Esophagus muscularis mucosa (tissue), 4 donors: ENCODE data around the gene KIF26B. TPM values are rescaled to one million over a fixed set of nuclear protein-coding genes. Genes with fewer than 3 reads are reported as not detected.

Experiments used
- DNase-seq: peaks from one replicate; pipeline ENCODE4 v3.0.0-alpha.2; 2017; ENCODE audit errors: extremely low spot score
- H3K27ac ChIP-seq, 4 donors: fragments of 200-600 bp; sonication (generic); replicated peaks in 1 of 4; 1 replicate in 3 of 4; 2 replicates in 1 of 4; pipeline ENCODE4 v1.5.1; 2016 to 2019; ENCODE audit warnings: mild to moderate bottlenecking in 1 of 4
- H3K27me3 ChIP-seq, 4 donors: fragments of 200-600 bp; sonication (generic); one replicate each; pipeline versions ENCODE4 v1.5.1 to v1.6.0; 2016 to 2019
- H3K36me3 ChIP-seq, 4 donors: fragments of 200-600 bp; sonication (generic); one replicate each; pipeline ENCODE4 v1.5.1; 2016 to 2019
- H3K4me1 ChIP-seq, 4 donors: fragments of 200-600 bp; sonication (generic); one replicate each; pipeline ENCODE4 v1.5.1; 2016 to 2019
- H3K4me3 ChIP-seq, 4 donors: fragments of 200-600 bp; sonication (generic); 1 replicate in 2 of 4; 2 replicates in 2 of 4; pipeline ENCODE4 v1.5.1; 2016 to 2019; ENCODE audit warnings: mild to moderate bottlenecking in 4 of 4, moderate library complexity in 1 of 4
- H3K9me3 ChIP-seq, 4 donors: fragments of 200-600 bp; sonication (generic); 1 replicate in 3 of 4; 2 replicates in 1 of 4; pipeline ENCODE4 v1.5.1; 2016 to 2019
- EP300 ChIP-seq: sonication (generic); formaldehyde crosslinking; IDR thresholded peaks from one replicate; pipeline ENCODE4 v1.6.1; 2017; ENCODE audit warnings: antibody characterized with exemption
- POLR2A ChIP-seq: fragments of 450-650 bp; IDR thresholded peaks from one replicate; pipeline ENCODE4 v1.6.1; 2017; ENCODE audit warnings: antibody characterized with exemption, moderate library complexity, mild to moderate bottlenecking, low read depth
- POLR2AphosphoS5 ChIP-seq, 2 donors: sonication (generic); formaldehyde crosslinking; IDR thresholded peaks; one replicate each; pipeline ENCODE4 v1.6.1; 2017; ENCODE audit warnings: antibody characterized with exemption in 2 of 2
- WGBS: methylation state at CpG from one replicate; pipeline ENCODE4 v1.1.5; 2018; 5-methylcytosine and 5-hydroxymethylcytosine counted together
- intact Hi-C: fragments of 100-400 bp; cut with DNase I; formaldehyde crosslinking; loops from one replicate; pipeline ENCODE4 v1.15.1; 2023
- total RNA-seq, 4 donors: library from RNA; depleted of rRNA; stranded (reverse); fragments of >200 nt; gene quantifications; one replicate each; pipeline versions ENCODE4 v1.1.0 to v1.2.1, GENCODE V29; 2016
- TF ChIP-seq, protein P1 (sequence below), 3 experiments: fragments of 200-600 bp in 2 of 3; fragments of 450-650 bp in 1 of 3; sonication (generic) in 2 of 3; IDR thresholded peaks; one replicate each; pipeline ENCODE4 v1.5.1; 2017 to 2019; ENCODE audit warnings: antibody characterized with exemption in 3 of 3, mild to moderate bottlenecking in 2 of 3, moderate library complexity in 1 of 3

KIF26B gene
- total RNA-seq, 4 donors from 2014 or later, result 0.13 to 3.7 (median 1.3) TPM

- no peak overlapping the region for H3K27ac ChIP-seq
- intact Hi-C loops, result no loop called here
- TF ChIP-seq, protein P1, sequence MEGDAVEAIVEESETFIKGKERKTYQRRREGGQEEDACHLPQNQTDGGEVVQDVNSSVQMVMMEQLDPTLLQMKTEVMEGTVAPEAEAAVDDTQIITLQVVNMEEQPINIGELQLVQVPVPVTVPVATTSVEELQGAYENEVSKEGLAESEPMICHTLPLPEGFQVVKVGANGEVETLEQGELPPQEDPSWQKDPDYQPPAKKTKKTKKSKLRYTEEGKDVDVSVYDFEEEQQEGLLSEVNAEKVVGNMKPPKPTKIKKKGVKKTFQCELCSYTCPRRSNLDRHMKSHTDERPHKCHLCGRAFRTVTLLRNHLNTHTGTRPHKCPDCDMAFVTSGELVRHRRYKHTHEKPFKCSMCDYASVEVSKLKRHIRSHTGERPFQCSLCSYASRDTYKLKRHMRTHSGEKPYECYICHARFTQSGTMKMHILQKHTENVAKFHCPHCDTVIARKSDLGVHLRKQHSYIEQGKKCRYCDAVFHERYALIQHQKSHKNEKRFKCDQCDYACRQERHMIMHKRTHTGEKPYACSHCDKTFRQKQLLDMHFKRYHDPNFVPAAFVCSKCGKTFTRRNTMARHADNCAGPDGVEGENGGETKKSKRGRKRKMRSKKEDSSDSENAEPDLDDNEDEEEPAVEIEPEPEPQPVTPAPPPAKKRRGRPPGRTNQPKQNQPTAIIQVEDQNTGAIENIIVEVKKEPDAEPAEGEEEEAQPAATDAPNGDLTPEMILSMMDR (IDR thresholded peaks at IDR 0.05), result no peak
- no peak for TF ChIP-seq POLR2AphosphoS5 (IDR thresholded peaks at IDR 0.05)
- TF ChIP-seq POLR2A, result no peak
- no peak for TF ChIP-seq EP300
- H3K9me3 ChIP-seq, result no peaks in the 10 kb centered on the region
- H3K4me1 ChIP-seq, result no peaks in the 10 kb centered on the region
- H3K36me3 ChIP-seq, result no peaks in the 10 kb centered on the region
- H3K4me3 ChIP-seq, result no peak overlapping the region
- no peak for DNase-seq
- 82% methylated on average over 7 of the region's 7 CpGs for WGBS
- H3K27me3 ChIP-seq, result no peaks in the 10 kb centered on the region
Observed at GRCh38 chr1:245181158-245181517, 26.4 kb downstream of the KIF26B start.

DNA sequence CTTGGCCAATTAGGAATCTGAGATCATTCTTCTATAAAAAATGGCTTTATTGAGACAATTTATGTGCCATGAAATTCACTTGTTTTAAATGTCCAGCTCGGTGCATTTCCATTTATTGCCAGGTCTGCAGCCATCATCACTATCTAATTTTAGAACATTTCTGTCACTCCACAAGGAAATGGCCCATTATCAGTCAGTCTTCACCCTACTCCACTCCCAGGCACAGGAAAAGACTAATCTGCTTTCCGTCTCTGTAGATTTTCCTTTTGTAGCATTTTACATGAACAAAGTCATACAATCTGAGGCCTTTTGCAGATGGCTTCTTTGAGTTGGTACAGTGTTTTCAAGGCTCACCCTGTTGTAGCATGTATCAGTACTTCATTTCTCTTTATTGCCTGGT, 27.2 kb downstream of the KIF26B start:
- 79% methylated on average over 2 of the region's 2 CpGs for WGBS
- DNase-seq, result no peak

GRCh38 chr1:245183429-245183828, 28.6 kb downstream of the KIF26B start:
- H3K36me3 ChIP-seq, result no peaks in the 10 kb centered on the region
- no peak for DNase-seq
- no peak overlapping the region for H3K27ac ChIP-seq
- H3K9me3 ChIP-seq, result no peaks in the 10 kb centered on the region
- no peak overlapping the region for H3K4me3 ChIP-seq
- intact Hi-C loops, result no loop called here
- no peaks in the 10 kb centered on the region for H3K4me1 ChIP-seq
- WGBS, result 57% methylated on average over 3 of the region's 3 CpGs
- TF ChIP-seq POLR2A (no peak), POLR2AphosphoS5 (IDR thresholded peaks at IDR 0.05) (no peak), EP300 (no peak)
- TF ChIP-seq, protein P1 (IDR thresholded peaks at IDR 0.05), result no peak
- no peaks in the 10 kb centered on the region for H3K27me3 ChIP-seq

More for the DNA sequence above, 27.2 kb downstream of the KIF26B start:
- H3K27me3 ChIP-seq, result no peaks in the 10 kb centered on the region
- H3K9me3 ChIP-seq, result no peaks in the 10 kb centered on the region
- intact Hi-C loops, result no loop called here
- TF ChIP-seq EP300 (no peak), POLR2AphosphoS5 (IDR thresholded peaks at IDR 0.05) (no peak), POLR2A (no peak)
- TF ChIP-seq, protein P1 (IDR thresholded peaks at IDR 0.05), result no peak
- H3K4me3 ChIP-seq, result no peak overlapping the region
- no peaks in the 10 kb centered on the region for H3K36me3 ChIP-seq
- no peaks in the 10 kb centered on the region for H3K4me1 ChIP-seq
- no peak overlapping the region for H3K27ac ChIP-seq

DNA sequence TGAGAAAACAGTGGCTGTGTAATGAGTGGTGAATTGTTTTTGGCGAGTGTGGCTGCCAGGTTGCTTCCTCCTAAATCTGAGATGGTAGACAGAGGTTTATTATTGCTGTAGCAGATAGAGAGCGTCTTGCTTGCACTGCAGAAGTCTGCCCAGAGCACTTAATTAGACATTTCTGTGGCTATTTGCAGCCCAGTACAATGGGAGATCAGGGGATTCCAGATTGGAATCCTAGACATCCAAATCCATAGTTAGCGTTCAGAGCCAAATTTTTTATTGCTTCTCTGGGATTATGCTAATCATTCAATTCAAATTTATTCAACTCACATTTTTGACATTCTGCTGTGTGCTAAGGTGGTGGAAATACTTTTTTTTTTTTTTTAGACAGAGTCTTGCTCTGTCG, 30.0 kb downstream of the KIF26B start:
- Histone ChIP-seq H3K36me3 (no peaks in the 10 kb centered on the region), H3K4me1 (no peaks in the 10 kb centered on the region), H3K4me3 (no peak overlapping the region), H3K9me3 (no peaks in the 10 kb centered on the region), H3K27me3 (no peaks in the 10 kb centered on the region), H3K27ac (no peak overlapping the region)
- WGBS, result 72% methylated on average over 4 of the region's 4 CpGs
- intact Hi-C loops, result no loop called here
- no peak for TF ChIP-seq POLR2A
- DNase-seq, result no peak

DNA sequence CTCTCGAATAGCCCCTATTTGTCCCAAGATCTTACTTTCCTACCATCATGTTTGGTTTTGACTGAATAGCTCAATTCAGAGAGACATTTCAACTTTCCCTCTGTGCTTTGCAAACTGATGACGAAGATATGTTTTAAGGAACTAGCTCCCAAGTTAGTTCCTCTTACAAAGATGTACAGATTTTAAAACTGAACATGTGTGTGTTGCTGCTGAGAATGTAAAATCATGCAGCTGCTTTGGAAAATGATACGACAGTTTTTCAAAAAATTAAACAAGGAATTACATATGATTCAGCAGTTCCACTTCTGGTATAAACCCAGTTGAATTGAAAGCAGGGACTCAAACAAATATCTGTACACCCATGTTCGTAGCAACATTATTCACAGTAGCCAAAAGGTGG, 33.6 kb downstream of the KIF26B start:
- intact Hi-C loops, result no loop called here
- 66% methylated on average over 4 of the region's 4 CpGs for WGBS
- no peaks in the 10 kb centered on the region for H3K4me1 ChIP-seq
- no peak overlapping the region for H3K27ac ChIP-seq
- H3K4me3 ChIP-seq, result no peak overlapping the region
- H3K27me3 ChIP-seq, result no peaks in the 10 kb centered on the region
- DNase-seq, result no peak
- no peak for TF ChIP-seq POLR2AphosphoS5 (IDR thresholded peaks at IDR 0.05)
- TF ChIP-seq POLR2A, result no peak
- TF ChIP-seq, protein P1 (IDR thresholded peaks at IDR 0.05), result no peak
- no peak for TF ChIP-seq EP300
- no peaks in the 10 kb centered on the region for H3K9me3 ChIP-seq
- H3K36me3 ChIP-seq, result no peaks in the 10 kb centered on the region
